H1 (cell line): ENCODE results near the gene PCNA. TPM values are rescaled to one million over a fixed set of nuclear protein-coding genes. Genes with fewer than 3 reads are reported as not detected.

Experiments
- ATF2 ChIP-seq: IDR thresholded peaks from 2 replicates; pipeline ENCODE4 v1.6.1; 2012; ENCODE audit warnings: low read length, inconsistent platforms
- CTCF ChIP-seq, 3 experiments: IDR thresholded peaks; 1 replicate in 2 of 3; 2 replicates in 1 of 3; pipeline versions ENCODE4 v1.5.1 to v1.6.1; 2011; ENCODE audit warnings: low read length in 3 of 3, mild to moderate bottlenecking in 3 of 3, inconsistent platforms in 2 of 3, low read depth in 1 of 3, moderate library complexity in 1 of 3; ENCODE audit not compliant: insufficient read depth in 1 of 3; ENCODE audit errors: control extremely low read depth in 1 of 3
- EGR1 ChIP-seq: IDR thresholded peaks from 2 replicates; pipeline ENCODE4 v1.6.1; 2011; ENCODE audit warnings: low read depth, low read length, borderline replicate concordance
- JUND ChIP-seq: IDR thresholded peaks from 2 replicates; pipeline ENCODE4 v1.6.1; 2011; ENCODE audit warnings: mild to moderate bottlenecking, improper control_type of control experiment, low read length
- SAP30 ChIP-seq: fragments of 300-600 bp; sonication (generic); IDR thresholded peaks from 2 replicates; pipeline ENCODE4 v1.7.1; 2012; ENCODE audit warnings: low read length, moderate library complexity, mild to moderate bottlenecking, inconsistent platforms; ENCODE audit not compliant: insufficient read depth, insufficient replicate concordance
- SP2 ChIP-seq: IDR thresholded peaks from 2 replicates; pipeline ENCODE4 v1.6.1; 2012; ENCODE audit warnings: mild to moderate bottlenecking, low read length, inconsistent platforms
- YY1 ChIP-seq: IDR thresholded peaks from 2 replicates; pipeline ENCODE4 v1.6.1; 2011; ENCODE audit warnings: low read depth, mild to moderate bottlenecking, low read length
- polyA plus RNA-seq, 7 experiments: library from polyadenylated mRNA; depleted of rRNA in 3 of 7; stranded (reverse) in 5 of 7; unstranded in 2 of 7; fragments of >200 nt in 5 of 7; fragments of 200-250 nt in 2 of 7; gene quantifications; 1 replicate in 5 of 7; 2 replicates in 1 of 7; 4 replicates in 1 of 7; pipeline versions ENCODE4 v1.2.1 to v1.2.3, GENCODE V29; 2011 to 2013; ENCODE audit warnings: missing spikeins in 2 of 7, mixed read lengths in 2 of 7
- total RNA-seq: library from RNA; stranded (reverse); fragmentation: NEBNext Ultra II Directional; extraction: Animal tissue kit (Norgen Biotek cat#: 25700); gene quantifications from 2 replicates; pipeline ENCODE4 v1.2.1, GENCODE V29; 2021

The PCNA gene
- total and polyA plus RNA-seq, 2 of the 8 experiments (the other 6 are each of a cell fraction or from before 2014, with no cell fraction given) = 290 to 737 TPM

- TF ChIP-seq CTCF (IDR thresholded peaks at IDR 0.05; ENCODE audit: control extremely low read depth in 1 of 3, insufficient read depth in 1 of 3, low read depth in 1 of 3, low read length in 3 of 3) (no peak), ATF2 (no peak), YY1 (no peak), SP2 (no peak), JUND (no peak), EGR1 (no peak), SAP30 (no peak)
These were observed 51.7 kb downstream of the PCNA start (continued) for GRCh38 chr20:5067877-5068645.
